Measurements from ENCODE around the gene SEMA6A. TPM values are rescaled to one million over a fixed set of nuclear protein-coding genes. Genes with fewer than 3 reads are reported as not detected.

Gene SEMA6A
- total and polyA plus RNA-seq, 10 of the 15 experiments (the other 5 are each of a cell fraction or from before 2014, with no cell fraction given), result 0.16 to 10.2 (median 1.1) TPM

DNA sequence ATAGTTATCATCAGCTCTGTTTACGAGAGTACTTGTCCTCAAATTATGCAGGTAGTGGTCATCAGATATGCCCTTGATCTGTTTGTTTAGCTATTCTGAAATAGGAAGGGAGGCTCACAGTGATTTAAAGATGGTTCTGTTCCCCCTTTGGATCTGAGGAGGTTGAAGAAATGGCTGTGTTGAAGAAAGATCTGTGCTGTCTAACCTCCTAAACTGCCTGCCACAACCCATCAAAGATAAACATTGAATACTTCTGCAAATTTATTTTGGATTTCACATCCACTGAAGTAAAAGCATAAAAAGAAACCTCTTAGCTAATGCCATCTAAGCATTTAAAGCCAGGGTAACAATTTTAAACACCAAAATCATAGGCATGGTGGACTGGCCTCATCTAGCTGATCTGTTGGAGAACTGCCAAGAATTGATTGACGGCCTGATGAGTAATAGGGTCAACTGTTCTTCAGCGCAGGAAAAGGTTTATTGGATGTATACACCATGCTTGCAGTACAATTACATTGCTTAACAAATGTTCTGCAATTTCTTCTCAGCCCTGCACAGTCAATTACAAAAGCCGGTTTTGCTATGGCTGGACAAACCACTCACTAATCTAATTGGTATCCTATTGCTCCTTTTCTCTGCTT lies 97.6 kb downstream of the SEMA6A start:
- no peaks in the 10 kb centered on the region for H3K27me3 ChIP-seq (replicated peaks in 1 of 2; ENCODE audit: control insufficient read depth in 2 of 2, insufficient read depth in 2 of 2, low read length in 1 of 2)
- WGBS (ENCODE audit: insufficient coverage, insufficient replicate concordance, low lambda C conversion rate, missing lambda C conversion rate), result 64% methylated on average over 4 of the region's 4 CpGs
- no peak for FAIRE-seq

DNA sequence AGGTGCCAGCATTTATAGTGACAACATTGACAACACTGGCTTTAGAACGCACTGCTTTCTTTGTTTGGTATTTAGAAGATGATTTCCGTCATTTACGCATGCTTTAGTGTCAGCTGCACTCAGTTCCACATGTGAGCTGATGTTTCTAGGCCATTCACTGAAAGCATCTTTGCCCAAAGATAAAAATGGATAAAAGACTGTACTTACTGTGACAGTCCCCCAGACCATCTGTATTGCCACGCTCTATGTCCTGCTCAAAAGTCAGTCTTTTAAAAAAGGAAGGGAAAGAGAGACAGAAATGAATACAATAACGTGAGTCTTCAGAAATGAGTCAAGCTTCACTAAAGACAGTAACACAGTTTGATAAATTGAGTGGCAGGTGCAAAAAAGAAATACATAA lies 99.3 kb downstream of the SEMA6A start:
- Histone ChIP-seq H3K9ac (ENCODE audit: control insufficient read depth, insufficient read depth, low read length) (no peak overlapping the region), H3K27me3 (replicated peaks in 1 of 2; ENCODE audit: control insufficient read depth in 2 of 2, insufficient read depth in 2 of 2, low read length in 1 of 2) (no peaks in the 10 kb centered on the region), H3K27ac (ENCODE audit: control insufficient read depth, insufficient read depth) (no peak overlapping the region), H3K4me3 (no peak overlapping the region), H3K4me2 (ENCODE audit: control insufficient read depth, insufficient read depth) (no peak overlapping the region), H3K79me2 (ENCODE audit: control insufficient read depth, insufficient read depth, low read length) (no peaks in the 10 kb centered on the region), H3K4me1 (ENCODE audit: control insufficient read depth, insufficient read depth, low read length) (no peaks in the 10 kb centered on the region; the same call in 1 of the 2 replicates), H3K9me3 (replicated peaks; ENCODE audit: control insufficient read depth, insufficient read depth, low read length) (peaks cover 13% of the 10 kb centered on the region; the same call in 2 of the 3 replicates), H4K20me1 (ENCODE audit: control insufficient read depth, insufficient read depth) (no peaks in the 10 kb centered on the region), H3K36me3 (ENCODE audit: control insufficient read depth in 2 of 2, insufficient read depth in 2 of 2, low read length in 1 of 2) (peaks cover 0 to 3% of the 10 kb centered on the region in 2 experiments; a peak in 2 of 4 replicates), H2AFZ (ENCODE audit: control insufficient read depth, low read depth, low read length) (no peak overlapping the region)
- ChIA-PET RAD21 (ENCODE audit: unreplicated experiment) (interaction anchor here (1.6 kb wide), 2 partner anchors 24 to 117 kb away, joined by 3 to 4 read pairs; no protein-coding TSS in a partner anchor), POLR2A (interaction anchor here (0.8 kb wide), 1 partner anchor 23 kb away, joined by 3 read pairs; no protein-coding TSS in a partner anchor), CTCF (interaction anchor here (1.2 to 3.1 kb wide), 3 partner anchors 10 to 339 kb away, joined by 5 to 11 read pairs (median 5); no protein-coding TSS in a partner anchor), SMC1A (ENCODE audit: uncharacterized antibody, unreplicated experiment) (interaction anchor here (0.8 to 2.0 kb wide), 7 partner anchors 10 to 334 kb away, joined by 3 to 7 read pairs (median 4); no protein-coding TSS in a partner anchor)
- ATAC-seq (peak; percentile 80), DNase-seq (ENCODE audit: low read depth, low spot score) (no peak), FAIRE-seq (no peak)
- intact Hi-C loops (cut with micrococcal nuclease; ENCODE audit: unreplicated experiment) (no loop called here), in situ Hi-C loops (cut with MboI) (no loop called here)
- WGBS (ENCODE audit: insufficient coverage, insufficient replicate concordance, low lambda C conversion rate, missing lambda C conversion rate), result 69% methylated on average over 5 of the region's 5 CpGs
- BruUV-seq (replicated peaks), result no TSS peak
- TF ChIP-seq MEF2A (IDR thresholded peaks at IDR 0.05; ENCODE audit: insufficient read depth, low read depth, low read length) (0 out of 2 replicates have a peak, but pooled peaks have one; percentile 15), JUNB (IDR thresholded peaks at IDR 0.05) (peak; percentile 68; the same call in 1 of the 2 replicates), PKNOX1 (IDR thresholded peaks at IDR 0.05) (peak; percentile 74; the same call in 1 of the 2 replicates), MXI1 (IDR thresholded peaks at IDR 0.05; ENCODE audit: low read depth, low read length) (no peak), WRNIP1 (IDR thresholded peaks at IDR 0.05; ENCODE audit: borderline replicate concordance, low read depth, low read length) (no peak), STAT3 (IDR thresholded peaks at IDR 0.05; ENCODE audit: low read depth, low read length) (no peak), BMI1 (IDR thresholded peaks at IDR 0.05; ENCODE audit: borderline replicate concordance) (no peak), RAD21 (IDR thresholded peaks at IDR 0.05; ENCODE audit: insufficient read depth, low read depth, low read length) (no peak), CBFB (IDR thresholded peaks at IDR 0.05; ENCODE audit: low read depth) (no peak), POLR2AphosphoS5 (IDR thresholded peaks at IDR 0.05; ENCODE audit: low read length) (no peak)
- TF ChIP-seq, protein P1, sequence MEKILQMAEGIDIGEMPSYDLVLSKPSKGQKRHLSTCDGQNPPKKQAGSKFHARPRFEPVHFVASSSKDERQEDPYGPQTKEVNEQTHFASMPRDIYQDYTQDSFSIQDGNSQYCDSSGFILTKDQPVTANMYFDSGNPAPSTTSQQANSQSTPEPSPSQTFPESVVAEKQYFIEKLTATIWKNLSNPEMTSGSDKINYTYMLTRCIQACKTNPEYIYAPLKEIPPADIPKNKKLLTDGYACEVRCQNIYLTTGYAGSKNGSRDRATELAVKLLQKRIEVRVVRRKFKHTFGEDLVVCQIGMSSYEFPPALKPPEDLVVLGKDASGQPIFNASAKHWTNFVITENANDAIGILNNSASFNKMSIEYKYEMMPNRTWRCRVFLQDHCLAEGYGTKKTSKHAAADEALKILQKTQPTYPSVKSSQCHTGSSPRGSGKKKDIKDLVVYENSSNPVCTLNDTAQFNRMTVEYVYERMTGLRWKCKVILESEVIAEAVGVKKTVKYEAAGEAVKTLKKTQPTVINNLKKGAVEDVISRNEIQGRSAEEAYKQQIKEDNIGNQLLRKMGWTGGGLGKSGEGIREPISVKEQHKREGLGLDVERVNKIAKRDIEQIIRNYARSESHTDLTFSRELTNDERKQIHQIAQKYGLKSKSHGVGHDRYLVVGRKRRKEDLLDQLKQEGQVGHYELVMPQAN (conservative IDR thresholded peaks at IDR 0.05), result no peak

More for the DNA sequence above, 97.6 kb downstream of the SEMA6A start:
- Histone ChIP-seq H3K4me3 (no peak overlapping the region), H3K36me3 (ENCODE audit: control insufficient read depth in 2 of 2, insufficient read depth in 2 of 2, low read length in 1 of 2) (peaks cover 0 to 3% of the 10 kb centered on the region in 2 experiments; a peak in 2 of 4 replicates), H3K9ac (ENCODE audit: control insufficient read depth, insufficient read depth, low read length) (no peak overlapping the region), H3K9me3 (replicated peaks; ENCODE audit: control insufficient read depth, insufficient read depth, low read length) (peaks cover 13% of the 10 kb centered on the region; the same call in 2 of the 3 replicates), H3K4me1 (ENCODE audit: control insufficient read depth, insufficient read depth, low read length) (no peaks in the 10 kb centered on the region; the same call in 1 of the 2 replicates), H2AFZ (ENCODE audit: control insufficient read depth, low read depth, low read length) (no peak overlapping the region), H3K4me2 (ENCODE audit: control insufficient read depth, insufficient read depth) (no peak overlapping the region), H4K20me1 (ENCODE audit: control insufficient read depth, insufficient read depth) (no peaks in the 10 kb centered on the region), H3K27ac (ENCODE audit: control insufficient read depth, insufficient read depth) (no peak overlapping the region), H3K79me2 (ENCODE audit: control insufficient read depth, insufficient read depth, low read length) (no peaks in the 10 kb centered on the region)
- in situ Hi-C loops (cut with MboI) (no loop called here), intact Hi-C loops (cut with micrococcal nuclease; ENCODE audit: unreplicated experiment) (no loop called here)
- SMC1A ChIA-PET (ENCODE audit: uncharacterized antibody, unreplicated experiment), result interaction anchor here (0.6 to 2.0 kb wide), 10 partner anchors 12 to 340 kb away, joined by 3 to 6 read pairs (median 4); no protein-coding TSS in a partner anchor
- no TSS peak for BruUV-seq (replicated peaks)
- no peak for TF ChIP-seq DPF2 (IDR thresholded peaks at IDR 0.05)
- 0 out of 2 replicates have a peak, but pooled peaks have one; percentile 39 for TF ChIP-seq YY1 (IDR thresholded peaks at IDR 0.05; ENCODE audit: low read depth, low read length)
- TF ChIP-seq CBX5 (IDR thresholded peaks at IDR 0.05; ENCODE audit: low read depth), result peak; percentile 91
- TF ChIP-seq SREBF1 (IDR thresholded peaks at IDR 0.05; ENCODE audit: low read length), result no peak
- no peak for TF ChIP-seq BMI1 (IDR thresholded peaks at IDR 0.05; ENCODE audit: borderline replicate concordance)
- TF ChIP-seq ETV6 (conservative IDR thresholded peaks at IDR 0.05 in 1 of 2, IDR thresholded peaks at IDR 0.05 in 1 of 2; ENCODE audit: borderline replicate concordance in 1 of 2, low read depth in 1 of 2), result no peak
- DNase-seq (ENCODE audit: low read depth, low spot score), result no peak
- POLR2A ChIA-PET, result no interaction called here
- ATAC-seq, result no peak
- CTCF ChIA-PET, result interaction anchor here (0.5 to 3.1 kb wide), 3 partner anchors 21 to 340 kb away, joined by 3 to 11 read pairs (median 5); no protein-coding TSS in a partner anchor
- RAD21 ChIA-PET (ENCODE audit: unreplicated experiment), result interaction anchor here (0.9 kb wide), 1 partner anchor 118 kb away, joined by 3 read pairs; no protein-coding TSS in a partner anchor
